GM12864 (cell line): Measurements from ENCODE around the gene PTPA.

Experiments used
- DNase-seq: peaks from one replicate; pipeline ENCODE4 v3.0.0-alpha.2; 2011; ENCODE audit warnings: low read depth
- H3K4me3 ChIP-seq: 2 replicates; pipeline ENCODE4 v1.5.1; 2011; ENCODE audit warnings: mild to moderate bottlenecking, low read depth, low read length, control low read depth
- TF ChIP-seq, protein P1 (sequence below): IDR thresholded peaks from 2 replicates; pipeline ENCODE4 v1.5.1; 2011; ENCODE audit warnings: low read depth, mild to moderate bottlenecking, moderate library complexity, low read length, control low read depth, inconsistent platforms; ENCODE audit errors: missing control alignments

Gene PTPA

DNA sequence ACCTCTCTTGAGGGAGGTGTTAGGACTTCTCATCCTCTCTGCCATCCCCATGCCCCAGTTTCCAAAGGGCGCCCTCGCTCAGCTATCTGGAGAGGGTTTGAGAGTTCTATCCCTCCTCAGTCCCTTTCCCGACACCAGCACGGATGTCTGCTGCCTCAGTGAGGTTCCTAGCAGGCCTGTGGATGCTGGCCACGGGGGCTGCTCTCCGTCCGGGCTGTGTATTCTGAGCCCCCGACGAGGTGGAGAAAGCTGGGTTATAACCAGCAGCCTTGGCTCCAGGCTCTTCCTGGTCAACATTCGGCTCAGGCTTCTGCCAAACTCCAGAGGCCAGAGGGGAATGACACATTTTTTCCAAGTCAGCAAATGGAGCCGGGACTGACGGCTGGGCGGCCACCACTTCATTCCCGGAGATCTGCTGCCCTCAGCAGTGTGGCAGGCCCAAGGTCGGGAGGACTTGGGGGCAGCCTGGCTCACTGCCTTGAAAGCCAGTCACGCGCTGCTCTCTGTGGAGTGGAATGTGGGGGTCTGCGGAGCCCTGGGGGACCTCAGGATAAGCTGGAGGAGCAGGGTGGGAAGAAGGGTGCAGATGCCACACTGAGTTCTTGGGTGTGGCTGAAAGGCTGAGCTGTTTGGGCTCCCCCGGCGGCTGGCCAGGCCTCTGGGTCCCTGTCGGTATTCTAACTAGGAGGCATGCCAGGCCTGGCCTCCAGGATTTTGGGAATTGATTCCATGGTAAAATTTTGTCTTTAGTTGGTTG lies 27.4 kb downstream of the PTPA start:
- DNase-seq = no peak
- H3K4me3 ChIP-seq = no peak overlapping the region
- TF ChIP-seq, protein P1, sequence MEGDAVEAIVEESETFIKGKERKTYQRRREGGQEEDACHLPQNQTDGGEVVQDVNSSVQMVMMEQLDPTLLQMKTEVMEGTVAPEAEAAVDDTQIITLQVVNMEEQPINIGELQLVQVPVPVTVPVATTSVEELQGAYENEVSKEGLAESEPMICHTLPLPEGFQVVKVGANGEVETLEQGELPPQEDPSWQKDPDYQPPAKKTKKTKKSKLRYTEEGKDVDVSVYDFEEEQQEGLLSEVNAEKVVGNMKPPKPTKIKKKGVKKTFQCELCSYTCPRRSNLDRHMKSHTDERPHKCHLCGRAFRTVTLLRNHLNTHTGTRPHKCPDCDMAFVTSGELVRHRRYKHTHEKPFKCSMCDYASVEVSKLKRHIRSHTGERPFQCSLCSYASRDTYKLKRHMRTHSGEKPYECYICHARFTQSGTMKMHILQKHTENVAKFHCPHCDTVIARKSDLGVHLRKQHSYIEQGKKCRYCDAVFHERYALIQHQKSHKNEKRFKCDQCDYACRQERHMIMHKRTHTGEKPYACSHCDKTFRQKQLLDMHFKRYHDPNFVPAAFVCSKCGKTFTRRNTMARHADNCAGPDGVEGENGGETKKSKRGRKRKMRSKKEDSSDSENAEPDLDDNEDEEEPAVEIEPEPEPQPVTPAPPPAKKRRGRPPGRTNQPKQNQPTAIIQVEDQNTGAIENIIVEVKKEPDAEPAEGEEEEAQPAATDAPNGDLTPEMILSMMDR = no peak

- peak overlapping the region; percentile 45 for H3K4me3 ChIP-seq
- TF ChIP-seq, protein P1 = peak; percentile 75
- peak; percentile 58 for DNase-seq
Measured at GRCh38 chr9:129139233-129139992, 28.2 kb downstream of the PTPA start.

- peak; percentile 88 for DNase-seq
- TF ChIP-seq, protein P1 = no peak
- H3K4me3 ChIP-seq = peak overlapping the region; percentile 51
Measured at GRCh38 chr9:129139993-129140396, 28.8 kb downstream of the PTPA start.

- peak overlapping the region; percentile 51 for H3K4me3 ChIP-seq
- no peak for DNase-seq
- TF ChIP-seq, protein P1 = no peak
Measured at GRCh38 chr9:129140397-129141065, 29.3 kb downstream of the PTPA start.

DNA sequence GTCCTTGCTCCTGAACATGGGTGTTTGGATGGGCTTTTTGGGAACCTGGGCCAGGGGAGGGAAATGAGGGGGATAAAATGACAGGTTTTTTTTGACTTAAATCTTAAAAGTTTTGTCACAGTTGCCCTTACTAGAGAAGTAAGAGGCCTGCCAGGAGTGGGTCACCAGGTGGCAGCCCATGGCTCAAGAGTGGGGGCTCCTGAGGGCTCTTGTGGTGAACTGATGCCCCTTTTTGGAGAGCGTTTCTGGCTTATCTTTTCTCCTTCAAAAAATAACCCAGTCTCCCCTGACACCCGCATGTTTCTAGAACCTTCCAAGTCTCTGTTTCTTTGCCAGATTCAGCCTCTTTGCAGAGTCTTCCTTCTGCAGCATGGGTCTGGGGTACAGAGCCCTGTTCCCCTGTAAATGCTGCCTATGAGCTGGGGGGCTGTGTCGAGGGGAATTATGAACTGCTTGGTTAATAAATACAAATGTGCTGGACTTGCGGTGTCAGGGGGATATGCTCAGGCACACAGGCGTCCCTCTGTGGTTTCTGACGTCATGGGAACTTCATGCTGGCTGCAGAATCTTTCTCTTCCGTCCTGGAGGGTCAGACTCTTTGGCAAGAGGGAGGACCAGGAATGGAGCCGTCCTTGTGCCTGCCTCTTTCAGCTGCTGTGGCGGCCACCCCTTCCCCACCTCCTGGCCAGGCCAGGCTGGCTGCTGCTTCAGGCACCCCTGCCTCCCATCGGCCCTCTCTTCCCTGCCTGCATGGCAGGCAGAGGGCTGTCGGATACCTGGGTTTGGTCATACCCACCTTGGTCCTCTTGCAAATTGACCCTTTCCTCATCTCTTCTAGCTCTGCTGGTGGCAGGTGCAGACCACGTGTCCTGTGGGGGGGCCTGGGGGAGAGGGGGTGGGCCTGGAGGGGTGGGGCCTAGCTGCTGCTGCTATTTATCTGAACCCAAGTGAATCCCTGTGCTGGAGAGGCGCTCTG lies 30.1 kb downstream of the PTPA start:
- peak overlapping the region; percentile 8 for H3K4me3 ChIP-seq
- TF ChIP-seq, protein P1 = no peak
- DNase-seq = peak; percentile 44
